ENCODE results near the gene COA6.

The COA6 gene

GRCh38 chr1:234413990-234414389, 40.7 kb downstream of the COA6 start:
- DNase-seq: no peak

GRCh38 chr1:234427950-234428646, 54.8 kb downstream of the COA6 start:
- no peak for DNase-seq

- no peak for DNase-seq
Observed at GRCh38 chr1:234429434-234429806, 56.2 kb downstream of the COA6 start.

- no peak for DNase-seq
Observed at GRCh38 chr1:234430691-234431090, 57.4 kb downstream of the COA6 start.

GRCh38 chr1:234431255-234431654, 58.0 kb downstream of the COA6 start:
- DNase-seq: no peak

GRCh38 chr1:234433563-234434285, 60.5 kb downstream of the COA6 start:
- DNase-seq: no peak

Data from MV-4-11 (cell line).